Measurements from ENCODE around the gene RAB34.
"Not testable (repeated sequence)": the region's sequence is repeated elsewhere in the genome, so short reads cannot be mapped to it uniquely, and the experiment has no call there.

RAB34 gene

GRCh38 chr17:28726627-28727491, 9.2 kb upstream of the RAB34 start:
- FAIRE-seq: no peak

GRCh38 chr17:28726226-28726626, 8.6 kb upstream of the RAB34 start, which contains the start of gene TLCD1:
Gene TLCD1 (minus strand): TSS chr17:28726233. CDS start chr17:28726097, 136 bp downstream.
- FAIRE-seq: no peak

- FAIRE-seq: no peak
Observed at GRCh38 chr17:28725660-28726225, 8.1 kb upstream of the RAB34 start.

DNA sequence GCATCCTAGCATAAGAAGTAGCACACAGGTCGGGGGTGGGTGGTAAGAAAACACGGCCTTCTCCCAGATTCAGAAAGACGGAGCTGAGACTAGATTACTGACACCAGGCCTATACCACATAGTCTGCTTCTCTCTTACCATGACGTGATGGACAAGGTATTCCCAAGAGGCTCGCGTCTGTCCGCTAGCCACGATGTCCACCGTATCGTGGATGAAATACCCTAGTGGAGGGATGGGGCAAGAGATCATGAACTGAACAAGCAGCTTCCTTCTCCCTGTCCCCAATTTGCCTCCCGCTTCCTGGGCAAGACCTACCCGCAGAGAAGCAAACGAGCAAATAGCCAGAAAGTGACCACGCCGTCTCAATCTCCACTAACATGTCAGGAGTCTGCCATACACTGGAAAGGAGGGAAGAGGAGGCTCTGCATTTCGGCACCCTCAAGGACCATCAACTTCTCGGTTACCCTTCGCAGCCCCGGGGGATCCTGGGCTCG, 7.5 kb upstream of the RAB34 start:
- FAIRE-seq: no peak

DNA sequence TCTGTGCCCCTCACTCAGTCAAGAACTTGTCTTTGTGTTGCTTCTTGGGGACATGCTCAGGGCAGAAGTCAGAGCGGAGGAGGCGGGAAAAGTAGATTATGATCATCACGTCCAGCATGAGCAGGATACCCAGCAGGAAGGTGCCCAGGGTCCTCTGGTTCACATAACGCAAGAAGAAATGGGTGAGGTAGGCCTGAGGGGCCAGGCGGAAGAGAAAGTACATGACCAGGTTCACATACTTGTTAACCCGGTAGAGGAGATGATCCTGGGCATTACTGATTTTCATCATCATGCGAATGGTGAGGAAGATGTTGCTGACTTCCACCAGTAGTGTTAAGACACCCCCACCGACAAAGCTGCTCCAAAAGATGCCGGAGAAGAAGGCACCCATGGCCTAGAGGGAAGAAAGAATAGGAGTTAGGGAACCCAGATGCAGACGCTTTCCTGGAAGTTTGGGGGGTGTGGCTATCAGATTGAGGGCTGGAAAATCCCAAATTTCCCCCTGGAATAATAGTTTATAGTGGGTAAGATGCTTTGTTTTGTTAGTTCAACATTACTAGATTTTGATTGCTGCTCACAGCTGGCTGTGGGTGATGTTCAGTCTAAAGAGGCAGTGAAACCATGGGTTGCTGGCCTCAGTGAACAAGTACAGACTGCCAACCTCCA, 7.0 kb upstream of the RAB34 start:
- no peak for FAIRE-seq

- not testable (repeated sequence) for FAIRE-seq
Observed at GRCh38 chr17:28723836-28724499, 6.3 kb upstream of the RAB34 start.

DNA sequence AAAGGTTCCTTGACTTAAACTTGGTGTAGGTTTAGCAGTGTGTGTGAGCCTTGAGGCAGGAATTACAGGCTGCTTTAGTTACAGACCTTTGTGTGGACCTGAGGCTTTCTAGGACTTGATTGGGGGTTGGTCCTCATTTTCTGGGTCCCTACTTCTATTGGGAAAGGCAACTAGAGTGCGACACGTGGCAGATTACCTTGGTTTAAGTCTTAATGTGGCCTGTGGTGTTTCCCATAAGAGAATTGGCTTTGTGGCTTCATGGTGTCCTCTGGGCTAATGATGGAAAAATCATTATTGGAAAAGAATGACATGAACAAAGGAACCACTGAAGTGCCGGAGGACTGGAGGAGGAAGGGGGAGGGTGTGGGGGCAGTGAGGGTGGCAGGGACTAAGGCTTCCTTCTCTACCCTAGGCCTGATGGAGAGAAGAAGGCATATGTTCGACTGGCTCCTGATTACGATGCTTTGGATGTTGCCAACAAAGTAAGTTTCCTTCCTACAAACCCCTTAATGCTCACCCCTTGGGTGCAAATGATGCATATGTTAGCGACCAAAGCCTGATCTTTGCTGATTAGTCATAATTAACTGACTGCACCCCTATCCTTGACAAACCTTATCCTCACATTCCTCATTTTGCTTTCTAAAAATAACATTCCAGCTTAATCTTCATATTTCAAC, 5.6 kb upstream of the RAB34 start:
- no peak for FAIRE-seq

- FAIRE-seq: no peak
Observed at GRCh38 chr17:28722417-28723158, 4.9 kb upstream of the RAB34 start.

DNA sequence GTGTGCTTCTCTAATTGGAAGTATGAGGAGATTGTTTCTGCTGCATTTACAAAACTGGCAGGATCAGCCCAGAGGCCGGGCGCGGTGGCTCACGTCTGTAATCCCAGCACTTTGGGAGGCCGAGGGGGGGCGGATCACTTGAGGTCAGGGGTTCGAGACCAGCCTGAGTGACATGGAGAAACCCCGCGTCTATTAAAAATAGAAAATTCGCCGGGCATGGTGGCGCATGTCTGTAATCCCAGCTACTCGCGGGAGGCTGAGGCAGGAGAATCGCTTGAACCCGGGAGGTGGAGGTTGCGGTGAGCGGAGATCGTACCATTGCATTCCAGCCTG, 3.3 kb upstream of the RAB34 start:
- FAIRE-seq: not testable (repeated sequence)

DNA sequence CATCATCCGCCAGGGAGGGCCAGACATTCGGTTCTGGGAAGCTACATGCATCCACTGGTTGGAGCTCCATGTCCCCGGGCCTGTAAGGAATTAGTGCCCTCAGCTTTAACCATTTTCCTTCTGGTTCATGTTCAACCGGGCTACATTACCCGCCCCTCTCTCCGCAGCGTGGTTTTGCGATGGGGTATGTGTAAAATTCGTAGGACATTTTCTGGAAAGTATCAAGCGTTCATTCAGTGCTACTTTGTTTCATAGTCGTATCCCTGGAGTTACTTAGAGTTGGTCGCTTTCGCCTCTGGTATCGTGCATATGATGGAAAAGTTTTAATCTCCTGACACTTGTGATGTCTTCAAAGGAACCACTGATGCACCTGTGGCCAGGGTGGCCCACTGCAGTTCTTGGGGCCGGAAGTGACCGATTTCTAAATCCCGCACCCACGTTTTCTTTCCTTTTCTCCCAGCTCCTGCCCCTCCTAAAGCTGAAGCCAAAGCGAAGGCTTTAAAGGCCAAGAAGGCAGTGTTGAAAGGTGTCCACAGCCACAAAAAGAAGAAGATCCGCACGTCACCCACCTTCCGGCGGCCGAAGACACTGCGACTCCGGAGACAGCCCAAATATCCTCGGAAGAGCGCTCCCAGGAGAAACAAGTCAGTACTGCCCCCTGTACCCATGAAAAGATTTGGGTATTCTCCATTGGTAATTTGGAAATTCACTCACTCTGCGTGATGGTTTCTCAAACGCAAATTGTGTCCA, 2.8 kb upstream of the RAB34 start:
- FAIRE-seq: no peak

DNA sequence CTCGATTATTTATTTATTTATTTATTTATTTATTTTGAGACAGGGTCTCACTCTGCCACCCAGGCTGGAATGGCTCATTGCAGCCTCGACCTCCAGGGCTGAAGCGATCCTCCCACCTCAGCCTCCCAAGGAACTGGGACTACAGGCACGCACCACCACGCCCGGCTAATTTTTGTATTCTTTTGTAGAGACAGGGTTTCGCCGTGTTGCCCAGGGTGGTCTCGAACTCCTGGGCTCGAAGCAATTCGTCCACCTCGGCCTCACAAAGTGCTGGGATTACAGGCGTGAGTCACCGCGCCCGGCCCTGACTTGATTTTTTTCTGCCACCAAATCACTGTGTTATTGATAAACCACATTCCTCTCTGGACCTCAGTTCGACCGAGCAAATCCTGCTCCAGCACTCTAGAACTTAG, 1.4 kb upstream of the RAB34 start:
- no peak for FAIRE-seq

- no peak for FAIRE-seq
Observed at GRCh38 chr17:28718333-28719020, 809 bp upstream of the RAB34 start.

GRCh38 chr17:28716740-28717577, 709 bp downstream of the RAB34 start:
- no peak for FAIRE-seq

GRCh38 chr17:28715217-28715616, 2.5 kb downstream of the RAB34 start:
- FAIRE-seq: no peak

- FAIRE-seq: no peak
Observed at GRCh38 chr17:28714281-28714680, 3.4 kb downstream of the RAB34 start.

DNA sequence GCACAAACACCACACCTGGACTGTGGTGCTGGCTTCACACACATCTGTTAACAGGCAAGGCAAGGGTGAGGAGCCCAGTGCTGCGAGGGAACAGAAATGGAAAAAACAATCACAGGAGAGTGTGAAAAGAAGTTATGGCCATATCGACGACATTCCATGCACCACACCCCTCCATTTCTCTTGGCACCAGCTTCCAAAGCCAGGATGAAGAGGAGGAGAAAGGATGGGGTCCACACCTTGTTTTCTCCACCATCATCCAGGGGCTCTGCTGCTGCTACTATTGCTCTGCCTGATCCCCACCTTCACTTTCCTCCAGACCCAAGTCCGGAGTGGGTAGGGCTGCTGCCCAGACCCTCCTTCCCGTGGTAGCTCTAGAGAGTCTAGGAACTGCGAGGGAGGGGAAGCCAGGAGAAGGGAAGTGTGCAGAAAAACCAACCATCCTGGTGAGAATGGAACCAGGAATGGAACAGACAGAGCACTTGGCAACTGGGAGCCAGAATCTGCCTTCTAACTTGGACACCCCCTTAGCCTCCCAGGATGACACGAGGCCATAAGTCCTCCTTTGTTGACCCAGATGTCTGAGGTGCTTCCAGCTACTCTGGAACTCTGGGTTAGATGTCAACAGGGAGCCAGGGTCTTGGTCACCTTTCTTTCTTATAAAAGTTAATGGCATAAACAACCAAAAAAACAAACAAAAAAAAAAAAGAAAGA, 4.8 kb downstream of the RAB34 start:
- no peak for FAIRE-seq

DNA sequence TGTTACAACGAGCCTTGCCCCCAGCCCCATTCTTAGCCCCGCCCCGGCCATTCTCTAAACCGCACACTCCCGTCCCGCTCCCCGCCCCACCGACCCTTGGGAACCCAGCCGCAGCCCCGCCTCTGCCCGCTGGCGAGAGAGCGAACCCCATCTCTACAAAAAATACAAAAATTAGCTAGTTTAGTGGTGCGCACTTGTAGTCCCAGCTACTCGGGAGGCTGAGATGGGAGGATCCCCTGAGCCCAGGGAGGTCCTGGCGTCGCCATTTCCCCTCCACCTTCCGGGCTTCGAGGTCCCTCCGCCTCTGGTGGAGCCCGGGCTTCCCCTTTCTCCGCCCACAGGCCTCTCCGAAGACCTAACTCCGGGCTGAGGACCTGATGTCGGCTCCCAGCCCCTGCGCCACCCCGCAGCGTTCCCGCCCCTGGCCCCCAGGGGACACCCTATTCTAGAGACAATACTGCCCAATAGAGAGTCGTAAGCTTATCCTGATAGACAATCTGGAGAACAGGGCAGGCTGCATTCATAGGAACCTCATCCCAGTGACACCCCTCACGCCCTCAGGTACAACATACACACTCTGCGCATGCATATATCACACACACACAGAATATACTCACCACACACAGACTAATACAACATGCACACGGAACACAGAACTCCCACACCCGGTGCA, 5.5 kb downstream of the RAB34 start:
- FAIRE-seq: no peak

GRCh38 chr17:28711723-28712031, 6.0 kb downstream of the RAB34 start, which contains the start of gene PROCA1:
Gene PROCA1 (minus strand): TSS chr17:28711888. CDS start chr17:28711660, 228 bp downstream.
- no peak for FAIRE-seq

All from colon (tissue), 2 donors.